GM12878 (cell line): ENCODE results near the gene KANK4. TPM values are rescaled to one million over a fixed set of nuclear protein-coding genes. Genes with fewer than 3 reads are reported as not detected.

Experiments used
- ATAC-seq: fragments of 200-7000 bp; cut with Tn5 transposase; 3 replicates; pipeline ENCODE4 v1.9.1; 2020; ENCODE audit warnings: mild to moderate bottlenecking, moderate library complexity
- BruUV-seq: library from RNA; stranded (reverse); fragments of 400-500 nt; replicated peaks from 2 replicates; lab custom pipeline; 2021; lab: Mats Ljungman, UMichigan
- CTCF ChIA-PET: fragments of 300-600 bp; sonication (Branson Sonifier 250); formaldehyde crosslinking; extraction: SDS; loops from one replicate; lab custom pipeline; 2021; ENCODE audit warnings: inconsistent platforms; lab: Yijun Ruan, JAX
- POLR2A ChIA-PET: fragments of 350-600 bp; formaldehyde crosslinking; extraction: SDS; loops from one replicate; lab custom pipeline; 2021; ENCODE audit warnings: inconsistent platforms; lab: Charles Lee
- RAD21 ChIA-PET: fragments of 300-600 bp; sonication (Branson Sonifier 250); formaldehyde crosslinking; loops from one replicate; lab custom pipeline; 2023; ENCODE audit warnings: antibody characterized with exemption; ENCODE audit not compliant: unreplicated experiment; lab: Charles Lee
- SMC1A ChIA-PET: fragments of 300-600 bp; sonication (Branson Sonifier 250); formaldehyde crosslinking; loops from one replicate; lab custom pipeline; 2023; ENCODE audit not compliant: unreplicated experiment, uncharacterized antibody; lab: Charles Lee
- DNase-seq: peaks from one replicate; pipeline ENCODE4 v3.0.0-alpha.2; 2011; ENCODE audit warnings: low read depth, low spot score
- FAIRE-seq: peaks from 3 replicates; lab custom pipeline; 2011; peaks lifted over from hg19 to GRCh38; lab: Jason Lieb, UNC
- H2AFZ ChIP-seq: 2 replicates; pipeline ENCODE4 v1.6.0; 2011; ENCODE audit warnings: low read depth, low read length, control low read depth; ENCODE audit not compliant: control insufficient read depth
- H3K27ac ChIP-seq: 2 replicates; pipeline ENCODE4 v1.5.1; 2011; ENCODE audit warnings: control low read depth; ENCODE audit not compliant: control insufficient read depth, insufficient read depth
- H3K27me3 ChIP-seq, 2 experiments: replicated peaks in 1 of 2; 2 replicates each; pipeline versions ENCODE4 v1.6.0 to v1.6.1; 2011; ENCODE audit warnings: low read length in 1 of 2; ENCODE audit not compliant: control insufficient read depth in 2 of 2, insufficient read depth in 2 of 2
- H3K36me3 ChIP-seq, 2 experiments: 2 replicates each; pipeline ENCODE4 v1.5.1; 2011; ENCODE audit warnings: low read length in 1 of 2; ENCODE audit not compliant: control insufficient read depth in 2 of 2, insufficient read depth in 2 of 2
- H3K4me1 ChIP-seq: 2 replicates; pipeline ENCODE4 v1.6.1; 2011; ENCODE audit warnings: mild to moderate bottlenecking, low read length, moderate library complexity, mixed read lengths; ENCODE audit not compliant: control insufficient read depth, insufficient read depth
- H3K4me2 ChIP-seq: 2 replicates; pipeline ENCODE4 v1.6.0; 2011; ENCODE audit warnings: control low read depth; ENCODE audit not compliant: control insufficient read depth, insufficient read depth
- H3K4me3 ChIP-seq: fragments of 200-600 bp; sonication (generic); 2 replicates; pipeline ENCODE4 v1.5.1; 2016
- H3K79me2 ChIP-seq: 2 replicates; pipeline ENCODE4 v1.6.0; 2011; ENCODE audit warnings: low read length; ENCODE audit not compliant: control insufficient read depth, insufficient read depth
- H3K9ac ChIP-seq: 2 replicates; pipeline ENCODE4 v1.8.0; 2011; ENCODE audit warnings: low read length, control low read depth, mixed read lengths; ENCODE audit not compliant: control insufficient read depth, insufficient read depth
- H3K9me3 ChIP-seq: replicated peaks from 3 replicates; pipeline ENCODE4 v1.5.1; 2011; ENCODE audit warnings: mild to moderate bottlenecking, low read length; ENCODE audit not compliant: control insufficient read depth, insufficient read depth
- H4K20me1 ChIP-seq: 2 replicates; pipeline ENCODE4 v1.6.0; 2011; ENCODE audit not compliant: control insufficient read depth, insufficient read depth
- SRF ChIP-seq, 2 experiments: IDR thresholded peaks; 2 replicates each; pipeline ENCODE4 v1.6.1; 2011; ENCODE audit warnings: low read depth in 2 of 2, low read length in 2 of 2, mild to moderate bottlenecking in 1 of 2, moderate library complexity in 1 of 2
- WGBS: methylation state at CpG from one replicate; pipeline ENCODE4 v1.1.6; 2016; ENCODE audit warnings: low lambda C conversion rate; ENCODE audit not compliant: insufficient replicate concordance, insufficient coverage; ENCODE audit errors: missing lambda C conversion rate; 5-methylcytosine and 5-hydroxymethylcytosine counted together
- in situ Hi-C: fragments of 300-500 bp; cut with MboI; formaldehyde crosslinking; loops from 9 replicates; pipeline ENCODE4 v1.14.3; 2018; ENCODE audit warnings: mixed read lengths
- intact Hi-C: fragments of 100-400 bp; cut with micrococcal nuclease; formaldehyde crosslinking; loops from one replicate; pipeline ENCODE4 v1.14.2; 2022; ENCODE audit not compliant: unreplicated experiment
- polyA plus RNA-seq, 11 experiments: library from polyadenylated mRNA; depleted of rRNA in 4 of 11; unstranded in 6 of 11; stranded (reverse) in 5 of 11; fragments of >200 nt; fragmentation: Nextera tagmentation in 4 of 11; fragmentation: Illumina TruSeq in 1 of 11; extraction: Ambion mirVana in 4 of 11; extraction: Trizol in 1 of 11; gene quantifications; 1 replicate in 1 of 11; 2 replicates in 10 of 11; pipeline versions ENCODE4 v1.2.1 to v1.2.3, GENCODE V29; 2011 to 2016; ENCODE audit warnings: inconsistent platforms in 2 of 11, missing spikeins in 2 of 11, low read depth in 1 of 11
- total RNA-seq, 4 experiments: library from RNA; depleted of rRNA in 3 of 4; stranded (reverse); fragments of >200 nt in 3 of 4; fragmentation: Illumina TruSeq in 1 of 4; extraction: Trizol in 1 of 4; gene quantifications; 2 replicates each; pipeline versions ENCODE4 v1.2.1 to v1.2.3, GENCODE V29; 2013 to 2021
- TF ChIP-seq, protein P1 (sequence below): fragments of 450-650 bp; IDR thresholded peaks from 2 replicates; pipeline ENCODE4 v1.6.1; 2017; ENCODE audit warnings: mild to moderate bottlenecking
- TF ChIP-seq, protein P2 (sequence below): IDR thresholded peaks from 2 replicates; pipeline ENCODE4 v1.6.1; 2011; ENCODE audit warnings: borderline replicate concordance, low read depth, mild to moderate bottlenecking, moderate library complexity, low read length; ENCODE audit not compliant: insufficient read depth, poor library complexity, severe bottlenecking
- TF ChIP-seq, protein P3 (sequence below): fragments of 450-650 bp; IDR thresholded peaks from 2 replicates; pipeline ENCODE4 v1.6.1; 2017; ENCODE audit warnings: antibody characterized with exemption, mild to moderate bottlenecking, moderate library complexity

The KANK4 gene
- total and polyA plus RNA-seq, 10 of the 15 experiments (the other 5 are each of a cell fraction or from before 2014, with no cell fraction given), result not detected

DNA sequence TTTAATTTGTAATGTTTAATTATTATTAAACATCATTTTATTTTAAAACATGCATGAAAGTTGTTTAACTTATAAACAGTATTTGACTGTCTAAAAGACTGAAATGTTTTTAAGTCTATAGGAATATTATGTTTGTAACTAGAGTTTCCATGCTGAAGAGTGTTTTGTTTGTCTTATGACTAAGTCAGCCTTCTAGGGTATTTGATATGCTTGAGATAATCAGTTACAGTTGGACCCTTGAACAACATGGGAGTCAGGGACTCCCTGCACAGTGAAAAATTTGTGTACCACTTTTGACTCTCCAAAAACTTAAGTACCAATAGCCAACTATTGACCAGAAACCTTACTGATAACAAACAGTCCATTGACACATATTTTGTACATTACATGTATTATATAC, 45.5 kb upstream of the KANK4 start (continued):
- TF ChIP-seq SRF (IDR thresholded peaks at IDR 0.05; ENCODE audit: low read depth in 2 of 2, low read length in 2 of 2), result no peak

DNA sequence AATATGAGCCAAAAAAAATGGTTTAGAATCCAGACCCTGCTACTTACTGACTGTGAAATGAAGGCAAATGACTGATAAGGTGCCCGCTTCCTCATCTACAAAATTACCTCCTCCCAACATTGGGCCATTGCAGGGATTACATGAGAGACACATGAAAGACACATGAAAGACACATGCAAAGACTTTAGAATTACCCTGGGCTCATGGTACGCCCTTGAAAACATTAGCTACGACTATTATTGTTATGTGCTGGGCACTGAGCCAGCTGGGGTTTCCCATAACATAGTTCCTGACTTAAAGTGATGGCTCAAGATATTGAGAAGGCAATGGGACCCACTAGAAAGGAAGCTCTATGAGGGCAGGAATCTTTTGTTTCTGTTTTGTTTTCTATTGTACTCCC, 43.7 kb upstream of the KANK4 start:
- DNase-seq, result no peak
- TF ChIP-seq, protein P1, sequence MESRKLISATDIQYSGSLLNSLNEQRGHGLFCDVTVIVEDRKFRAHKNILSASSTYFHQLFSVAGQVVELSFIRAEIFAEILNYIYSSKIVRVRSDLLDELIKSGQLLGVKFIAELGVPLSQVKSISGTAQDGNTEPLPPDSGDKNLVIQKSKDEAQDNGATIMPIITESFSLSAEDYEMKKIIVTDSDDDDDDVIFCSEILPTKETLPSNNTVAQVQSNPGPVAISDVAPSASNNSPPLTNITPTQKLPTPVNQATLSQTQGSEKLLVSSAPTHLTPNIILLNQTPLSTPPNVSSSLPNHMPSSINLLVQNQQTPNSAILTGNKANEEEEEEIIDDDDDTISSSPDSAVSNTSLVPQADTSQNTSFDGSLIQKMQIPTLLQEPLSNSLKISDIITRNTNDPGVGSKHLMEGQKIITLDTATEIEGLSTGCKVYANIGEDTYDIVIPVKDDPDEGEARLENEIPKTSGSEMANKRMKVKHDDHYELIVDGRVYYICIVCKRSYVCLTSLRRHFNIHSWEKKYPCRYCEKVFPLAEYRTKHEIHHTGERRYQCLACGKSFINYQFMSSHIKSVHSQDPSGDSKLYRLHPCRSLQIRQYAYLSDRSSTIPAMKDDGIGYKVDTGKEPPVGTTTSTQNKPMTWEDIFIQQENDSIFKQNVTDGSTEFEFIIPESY, result no peak
- TF ChIP-seq, protein P2, sequence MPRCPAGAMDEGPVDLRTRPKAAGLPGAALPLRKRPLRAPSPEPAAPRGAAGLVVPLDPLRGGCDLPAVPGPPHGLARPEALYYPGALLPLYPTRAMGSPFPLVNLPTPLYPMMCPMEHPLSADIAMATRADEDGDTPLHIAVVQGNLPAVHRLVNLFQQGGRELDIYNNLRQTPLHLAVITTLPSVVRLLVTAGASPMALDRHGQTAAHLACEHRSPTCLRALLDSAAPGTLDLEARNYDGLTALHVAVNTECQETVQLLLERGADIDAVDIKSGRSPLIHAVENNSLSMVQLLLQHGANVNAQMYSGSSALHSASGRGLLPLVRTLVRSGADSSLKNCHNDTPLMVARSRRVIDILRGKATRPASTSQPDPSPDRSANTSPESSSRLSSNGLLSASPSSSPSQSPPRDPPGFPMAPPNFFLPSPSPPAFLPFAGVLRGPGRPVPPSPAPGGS, result no peak
- TF ChIP-seq, protein P3, sequence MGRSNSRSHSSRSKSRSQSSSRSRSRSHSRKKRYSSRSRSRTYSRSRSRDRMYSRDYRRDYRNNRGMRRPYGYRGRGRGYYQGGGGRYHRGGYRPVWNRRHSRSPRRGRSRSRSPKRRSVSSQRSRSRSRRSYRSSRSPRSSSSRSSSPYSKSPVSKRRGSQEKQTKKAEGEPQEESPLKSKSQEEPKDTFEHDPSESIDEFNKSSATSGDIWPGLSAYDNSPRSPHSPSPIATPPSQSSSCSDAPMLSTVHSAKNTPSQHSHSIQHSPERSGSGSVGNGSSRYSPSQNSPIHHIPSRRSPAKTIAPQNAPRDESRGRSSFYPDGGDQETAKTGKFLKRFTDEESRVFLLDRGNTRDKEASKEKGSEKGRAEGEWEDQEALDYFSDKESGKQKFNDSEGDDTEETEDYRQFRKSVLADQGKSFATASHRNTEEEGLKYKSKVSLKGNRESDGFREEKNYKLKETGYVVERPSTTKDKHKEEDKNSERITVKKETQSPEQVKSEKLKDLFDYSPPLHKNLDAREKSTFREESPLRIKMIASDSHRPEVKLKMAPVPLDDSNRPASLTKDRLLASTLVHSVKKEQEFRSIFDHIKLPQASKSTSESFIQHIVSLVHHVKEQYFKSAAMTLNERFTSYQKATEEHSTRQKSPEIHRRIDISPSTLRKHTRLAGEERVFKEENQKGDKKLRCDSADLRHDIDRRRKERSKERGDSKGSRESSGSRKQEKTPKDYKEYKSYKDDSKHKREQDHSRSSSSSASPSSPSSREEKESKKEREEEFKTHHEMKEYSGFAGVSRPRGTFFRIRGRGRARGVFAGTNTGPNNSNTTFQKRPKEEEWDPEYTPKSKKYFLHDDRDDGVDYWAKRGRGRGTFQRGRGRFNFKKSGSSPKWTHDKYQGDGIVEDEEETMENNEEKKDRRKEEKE, result no peak
- no peak for FAIRE-seq
- H3K4me1 ChIP-seq, result no peaks in the 10 kb centered on the region
- intact Hi-C loops (no loop called here), in situ Hi-C loops (no loop called here)
- no peak overlapping the region for H3K9ac ChIP-seq
- H3K79me2 ChIP-seq, result no peaks in the 10 kb centered on the region
- no peaks in the 10 kb centered on the region for H4K20me1 ChIP-seq
- WGBS, result 60% methylated on average over 3 of the region's 3 CpGs
- H3K4me2 ChIP-seq, result no peak overlapping the region
- no TSS peak for BruUV-seq
- H3K36me3 ChIP-seq, result no peaks in the 10 kb centered on the region
- POLR2A ChIA-PET, result no interaction called here
- RAD21 ChIA-PET, result no interaction called here
- H3K4me3 ChIP-seq, result no peak overlapping the region
- ATAC-seq, result no peak
- no peaks in the 10 kb centered on the region for H3K9me3 ChIP-seq
- CTCF ChIA-PET, result interaction anchor here (1.2 kb wide), 1 partner anchor 384 kb away, joined by 3 read pairs; no protein-coding TSS in a partner anchor
- no peak overlapping the region for H3K27ac ChIP-seq
- no peaks in the 10 kb centered on the region for H3K27me3 ChIP-seq
- H2AFZ ChIP-seq, result no peak overlapping the region
- SMC1A ChIA-PET, result interaction anchor here (0.6 kb wide), 1 partner anchor 22 kb away, joined by 3 read pairs; no protein-coding TSS in a partner anchor
